Nephron progenitor cell (in vitro differentiated cells): ENCODE data around the gene ABL1.
A peak's percentile ranks its signal among the peaks of the same experiment; 100 is the strongest.

Source experiments
- DNase-seq: peaks from one replicate; pipeline ENCODE4 v3.0.0; 2021
- H3K27ac Mint-ChIP-seq: 2 replicates; pipeline ENCODE4 v1.8.0; 2021; ENCODE audit warnings: mild to moderate bottlenecking, moderate library complexity, mixed read lengths
- H3K27me3 Mint-ChIP-seq: 2 replicates; pipeline ENCODE4 v1.8.0; 2021; ENCODE audit warnings: mild to moderate bottlenecking, low read depth, mixed read lengths; ENCODE audit not compliant: poor library complexity
- H3K36me3 Mint-ChIP-seq: 2 replicates; pipeline ENCODE4 v1.8.0; 2021; ENCODE audit warnings: low read depth, mixed read lengths
- H3K4me1 Mint-ChIP-seq: 2 replicates; pipeline ENCODE4 v1.8.0; 2021; ENCODE audit warnings: mixed read lengths
- H3K4me3 Mint-ChIP-seq: 2 replicates; pipeline ENCODE4 v1.8.0; 2021; ENCODE audit warnings: mild to moderate bottlenecking, moderate library complexity, mixed read lengths
- H3K9me3 Mint-ChIP-seq: 2 replicates; pipeline ENCODE4 v1.8.0; 2021; ENCODE audit warnings: mild to moderate bottlenecking, moderate library complexity, mixed read lengths
- CTCF ChIP-seq: fragments of 200-600 bp; sonication (generic); IDR thresholded peaks from 2 replicates; pipeline ENCODE4 v1.5.0; 2021; ENCODE audit warnings: antibody characterized with exemption

ABL1 gene

GRCh38 chr9:130893341-130894101 lies 58.5 kb downstream of the ABL1 start:
- Mint-ChIP-seq H3K4me3 (no peak overlapping the region), H3K4me1 (peaks cover 30% of the 10 kb centered on the region), H3K36me3 (peaks cover 7% of the 10 kb centered on the region), H3K27me3 (peaks cover 2% of the 10 kb centered on the region), H3K27ac (peak overlapping the region; percentile 95), H3K9me3 (no peaks in the 10 kb centered on the region)
- peak; percentile 57 for DNase-seq
- TF ChIP-seq CTCF: peak; percentile 35

GRCh38 chr9:130894546-130894945 lies 59.5 kb downstream of the ABL1 start:
- Mint-ChIP-seq H3K4me3 (no peak overlapping the region), H3K9me3 (no peaks in the 10 kb centered on the region), H3K27me3 (peaks cover 3% of the 10 kb centered on the region), H3K36me3 (peaks cover 5% of the 10 kb centered on the region), H3K27ac (peak overlapping the region; percentile 68), H3K4me1 (peaks cover 30% of the 10 kb centered on the region)
- no peak for DNase-seq
- no peak for TF ChIP-seq CTCF

GRCh38 chr9:130895038-130895437 lies 60.0 kb downstream of the ABL1 start:
- DNase-seq: no peak
- H3K4me3 Mint-ChIP-seq: no peak overlapping the region
- no peaks in the 10 kb centered on the region for H3K9me3 Mint-ChIP-seq
- H3K36me3 Mint-ChIP-seq: peaks cover 5% of the 10 kb centered on the region
- H3K4me1 Mint-ChIP-seq: peaks cover 30% of the 10 kb centered on the region
- peaks cover 5% of the 10 kb centered on the region for H3K27me3 Mint-ChIP-seq
- peak overlapping the region; percentile 68 for H3K27ac Mint-ChIP-seq
- no peak for TF ChIP-seq CTCF

- TF ChIP-seq CTCF: no peak
- no peak overlapping the region for H3K4me3 Mint-ChIP-seq
- H3K9me3 Mint-ChIP-seq: no peaks in the 10 kb centered on the region
- H3K27me3 Mint-ChIP-seq: peaks cover 8% of the 10 kb centered on the region
- DNase-seq: no peak
- peaks cover 3% of the 10 kb centered on the region for H3K36me3 Mint-ChIP-seq
- H3K4me1 Mint-ChIP-seq: peaks cover 30% of the 10 kb centered on the region
- no peak overlapping the region for H3K27ac Mint-ChIP-seq
Observed at GRCh38 chr9:130895481-130896232, 60.6 kb downstream of the ABL1 start.

GRCh38 chr9:130896233-130897014 lies 61.4 kb downstream of the ABL1 start, which contains the start of gene QRFP:
TSS of gene QRFP (minus strand) at chr9:130896812. CDS start at chr9:130893838, 2,974 bp downstream.
- Mint-ChIP-seq H3K36me3 (no peaks in the 10 kb centered on the region), H3K4me1 (peaks cover 30% of the 10 kb centered on the region), H3K27me3 (peaks cover 9% of the 10 kb centered on the region), H3K9me3 (no peaks in the 10 kb centered on the region), H3K27ac (no peak within 1 kb of the TSS), H3K4me3 (no peak within 1 kb of the TSS)
- TF ChIP-seq CTCF: no peak
- no peak for DNase-seq
